ENCODE results near the gene TNFRSF13B. TPM values are rescaled to one million over a fixed set of nuclear protein-coding genes. Genes with fewer than 3 reads are reported as not detected.

The TNFRSF13B gene
- total RNA-seq, 3 donors from 2014 or later, result 0.80 to 2.9 TPM; not detected in 1

- intact Hi-C loops (cut with DNase I; ENCODE audit: low total_unique reads), result no loop called here
- H3K36me3 ChIP-seq, result no peaks in the 10 kb centered on the region
- DNase-seq (ENCODE audit: low spot score in 2 of 2), result peak in 1 of 2 donors; percentile 35
These were observed 54.1 kb downstream of the TNFRSF13B start for GRCh38 chr17:16917671-16918394.

DNA sequence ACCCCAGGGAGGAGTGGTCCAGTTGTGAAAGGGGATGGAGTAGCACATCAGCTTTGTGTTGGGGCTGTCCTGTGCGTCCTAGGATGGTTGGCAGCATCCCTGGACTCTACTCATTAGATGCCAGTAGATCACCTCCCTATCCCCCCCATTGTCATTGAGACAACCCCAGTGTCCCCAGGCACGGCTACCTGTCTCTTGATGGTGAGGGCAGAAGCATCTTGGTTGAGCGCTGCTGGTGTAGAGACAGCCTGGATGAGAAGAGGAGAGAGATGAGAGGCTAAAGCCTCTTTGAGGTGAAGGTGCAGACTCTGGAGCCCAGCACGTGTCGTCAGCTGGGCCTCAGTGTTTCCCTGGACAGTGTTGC, 55.4 kb downstream of the TNFRSF13B start:
- DNase-seq (ENCODE audit: low spot score in 2 of 2), result peak in 1 of 2 donors; percentile 17
- no peaks in the 10 kb centered on the region for H3K36me3 ChIP-seq
- H3K9me3 ChIP-seq, result no peaks in the 10 kb centered on the region
- H3K27me3 ChIP-seq, result no peaks in the 10 kb centered on the region
- TF ChIP-seq POLR2A (IDR thresholded peaks at IDR 0.05) (no peak), POLR2AphosphoS5 (IDR thresholded peaks at IDR 0.05) (no peak)
- TF ChIP-seq, protein P1, sequence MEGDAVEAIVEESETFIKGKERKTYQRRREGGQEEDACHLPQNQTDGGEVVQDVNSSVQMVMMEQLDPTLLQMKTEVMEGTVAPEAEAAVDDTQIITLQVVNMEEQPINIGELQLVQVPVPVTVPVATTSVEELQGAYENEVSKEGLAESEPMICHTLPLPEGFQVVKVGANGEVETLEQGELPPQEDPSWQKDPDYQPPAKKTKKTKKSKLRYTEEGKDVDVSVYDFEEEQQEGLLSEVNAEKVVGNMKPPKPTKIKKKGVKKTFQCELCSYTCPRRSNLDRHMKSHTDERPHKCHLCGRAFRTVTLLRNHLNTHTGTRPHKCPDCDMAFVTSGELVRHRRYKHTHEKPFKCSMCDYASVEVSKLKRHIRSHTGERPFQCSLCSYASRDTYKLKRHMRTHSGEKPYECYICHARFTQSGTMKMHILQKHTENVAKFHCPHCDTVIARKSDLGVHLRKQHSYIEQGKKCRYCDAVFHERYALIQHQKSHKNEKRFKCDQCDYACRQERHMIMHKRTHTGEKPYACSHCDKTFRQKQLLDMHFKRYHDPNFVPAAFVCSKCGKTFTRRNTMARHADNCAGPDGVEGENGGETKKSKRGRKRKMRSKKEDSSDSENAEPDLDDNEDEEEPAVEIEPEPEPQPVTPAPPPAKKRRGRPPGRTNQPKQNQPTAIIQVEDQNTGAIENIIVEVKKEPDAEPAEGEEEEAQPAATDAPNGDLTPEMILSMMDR (IDR thresholded peaks at IDR 0.05), result no peak
- H3K4me1 ChIP-seq, result no peaks in the 10 kb centered on the region
- intact Hi-C loops (cut with DNase I; ENCODE audit: low total_unique reads), result no loop called here
- H3K27ac ChIP-seq, result no peak overlapping the region
- no peak overlapping the region for H3K4me3 ChIP-seq

More at GRCh38 chr17:16917671-16918394, 54.1 kb downstream of the TNFRSF13B start:
- no peaks in the 10 kb centered on the region for H3K9me3 ChIP-seq
- H3K27ac ChIP-seq, result no peak overlapping the region
- H3K27me3 ChIP-seq, result no peaks in the 10 kb centered on the region
- H3K4me3 ChIP-seq, result no peak overlapping the region
- no peaks in the 10 kb centered on the region for H3K4me1 ChIP-seq
- TF ChIP-seq, protein P1 (IDR thresholded peaks at IDR 0.05), result no peak

DNA sequence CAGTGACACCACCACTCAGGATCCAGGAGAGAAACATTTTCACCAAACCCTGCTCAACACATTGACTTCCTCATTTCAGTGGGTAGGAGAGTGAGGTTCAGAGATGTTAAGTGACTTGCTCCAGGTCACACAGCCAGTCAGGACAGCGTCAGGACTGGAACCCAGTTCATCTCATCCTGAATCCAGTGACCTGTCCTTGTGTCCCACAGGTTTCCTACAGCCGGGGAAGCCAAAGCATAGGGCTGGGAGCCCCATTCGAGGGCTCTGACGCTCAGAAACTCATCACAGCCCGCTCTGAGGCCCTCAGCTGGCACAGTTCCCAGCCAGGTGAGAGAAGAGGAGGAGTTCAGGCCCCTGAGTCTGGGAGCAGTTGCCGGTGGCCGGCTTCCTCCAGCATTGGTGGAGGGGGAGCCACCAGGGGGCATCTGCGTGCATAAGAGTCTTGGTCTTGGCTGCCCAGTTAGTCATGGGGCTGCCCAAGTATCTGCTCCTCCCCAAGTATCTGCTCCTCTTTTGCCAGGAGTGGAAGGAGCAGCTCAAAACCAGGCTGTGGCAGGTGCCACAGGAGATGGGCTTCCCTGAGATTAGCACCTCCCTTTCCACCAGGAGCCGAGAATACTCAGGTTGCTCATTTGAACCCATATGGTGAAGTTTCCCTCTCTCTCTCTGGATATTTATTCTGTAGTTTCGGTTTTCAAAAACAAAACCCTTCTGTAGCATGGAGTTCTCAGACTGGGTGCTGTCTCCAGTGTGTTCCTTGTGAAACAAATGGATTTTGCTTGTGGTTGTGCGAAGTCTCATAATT, 56.0 kb downstream of the TNFRSF13B start:
- TF ChIP-seq POLR2A (IDR thresholded peaks at IDR 0.05) (no peak), POLR2AphosphoS5 (IDR thresholded peaks at IDR 0.05) (no peak)
- TF ChIP-seq, protein P1 (IDR thresholded peaks at IDR 0.05), result no peak
- H3K9me3 ChIP-seq, result no peaks in the 10 kb centered on the region
- no peaks in the 10 kb centered on the region for H3K27me3 ChIP-seq
- no peak overlapping the region for H3K4me3 ChIP-seq
- H3K4me1 ChIP-seq, result no peaks in the 10 kb centered on the region
- intact Hi-C loops (cut with DNase I; ENCODE audit: low total_unique reads), result no loop called here
- peak in 1 of 2 donors; percentile 52 for DNase-seq (ENCODE audit: low spot score in 2 of 2)
- H3K27ac ChIP-seq, result no peak overlapping the region
- no peaks in the 10 kb centered on the region for H3K36me3 ChIP-seq

DNA sequence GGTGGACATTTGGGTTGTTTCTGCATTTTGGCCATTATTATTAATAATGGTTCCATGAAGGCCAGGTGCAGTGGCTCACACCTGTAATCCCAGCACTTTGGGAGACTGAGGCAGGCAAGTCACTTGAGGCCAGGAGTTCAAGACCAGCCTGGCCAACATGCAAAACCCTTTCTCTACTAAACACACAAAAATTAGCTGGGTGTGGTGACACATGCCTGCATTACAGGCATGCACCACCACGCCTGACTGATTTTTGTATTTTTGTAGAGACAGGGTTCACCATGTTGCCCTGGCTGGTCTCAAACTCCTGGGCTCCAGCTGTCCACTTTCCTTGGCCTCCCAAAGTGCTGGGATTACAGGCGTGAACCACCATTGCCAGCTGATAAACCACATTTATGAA, 58.5 kb downstream of the TNFRSF13B start:
- intact Hi-C loops (cut with DNase I; ENCODE audit: low total_unique reads), result no loop called here

More for the DNA sequence above, 58.5 kb downstream of the TNFRSF13B start:
- H3K36me3 ChIP-seq, result no peaks in the 10 kb centered on the region
- H3K4me1 ChIP-seq, result no peaks in the 10 kb centered on the region
- H3K4me3 ChIP-seq, result no peak overlapping the region
- DNase-seq (ENCODE audit: low spot score in 2 of 2), result peak; percentile 4 to 5
- H3K9me3 ChIP-seq, result no peaks in the 10 kb centered on the region
- no peak overlapping the region for H3K27ac ChIP-seq
- TF ChIP-seq POLR2AphosphoS5 (IDR thresholded peaks at IDR 0.05), result no peak
- TF ChIP-seq, protein P1 (IDR thresholded peaks at IDR 0.05), result no peak
- TF ChIP-seq POLR2A (IDR thresholded peaks at IDR 0.05), result no peak
- no peaks in the 10 kb centered on the region for H3K27me3 ChIP-seq
